Measurements from ENCODE around the gene NME3.

DNA sequence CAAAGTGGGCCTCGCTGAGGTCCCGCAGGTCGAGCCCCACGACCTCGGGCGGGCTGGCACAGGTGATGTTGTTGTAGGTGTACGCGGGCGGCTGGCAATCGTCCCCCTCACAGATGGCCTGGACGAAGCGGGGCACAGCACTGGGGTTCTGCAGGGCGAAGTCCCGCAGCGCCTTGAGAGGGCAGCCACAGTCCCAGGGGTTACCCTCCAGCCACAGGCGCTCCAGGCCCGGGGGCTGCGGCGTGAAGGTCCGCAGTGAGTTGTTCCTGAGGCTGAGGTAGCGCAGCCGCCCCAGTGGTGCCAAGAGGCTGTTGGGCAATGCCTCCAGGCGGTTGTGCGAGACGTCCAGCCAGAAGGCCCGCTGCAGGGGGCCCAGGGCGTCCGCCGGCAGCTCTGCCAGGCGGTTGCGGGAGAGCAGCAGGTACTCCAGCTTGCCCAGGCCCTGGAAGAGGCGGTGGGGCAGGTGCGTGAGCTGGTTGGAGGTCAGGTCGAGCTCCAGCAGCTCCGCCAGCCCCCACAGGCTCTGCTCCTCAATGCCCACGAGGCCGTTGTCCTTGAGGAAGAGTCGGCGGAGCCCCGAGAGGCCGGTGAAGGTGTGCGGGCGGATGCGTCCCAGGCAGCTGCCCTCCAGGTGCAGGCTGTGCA lies 19.4 kb upstream of the NME3 start:
- TF ChIP-seq CBFB (IDR thresholded peaks at IDR 0.05; ENCODE audit: low read depth) (no peak), TBL1XR1 (IDR thresholded peaks at IDR 0.05; ENCODE audit: low read depth, low read length) (no peak), POLR2A (IDR thresholded peaks at IDR 0.05; ENCODE audit: low read depth, low read length) (no peak; the same call in 1 of the 2 replicates), STAT3 (IDR thresholded peaks at IDR 0.05; ENCODE audit: low read depth, low read length) (no peak), ASH2L (IDR thresholded peaks at IDR 0.05; ENCODE audit: borderline replicate concordance, low read depth) (no peak), NR2C1 (IDR thresholded peaks at IDR 0.05) (no peak), POLR2AphosphoS5 (IDR thresholded peaks at IDR 0.05; ENCODE audit: low read length) (no peak), YY1 (IDR thresholded peaks at IDR 0.05; ENCODE audit: low read depth, low read length) (no peak), RAD21 (IDR thresholded peaks at IDR 0.05; ENCODE audit: insufficient read depth, low read depth, low read length) (no peak)
- TF ChIP-seq, protein P1, sequence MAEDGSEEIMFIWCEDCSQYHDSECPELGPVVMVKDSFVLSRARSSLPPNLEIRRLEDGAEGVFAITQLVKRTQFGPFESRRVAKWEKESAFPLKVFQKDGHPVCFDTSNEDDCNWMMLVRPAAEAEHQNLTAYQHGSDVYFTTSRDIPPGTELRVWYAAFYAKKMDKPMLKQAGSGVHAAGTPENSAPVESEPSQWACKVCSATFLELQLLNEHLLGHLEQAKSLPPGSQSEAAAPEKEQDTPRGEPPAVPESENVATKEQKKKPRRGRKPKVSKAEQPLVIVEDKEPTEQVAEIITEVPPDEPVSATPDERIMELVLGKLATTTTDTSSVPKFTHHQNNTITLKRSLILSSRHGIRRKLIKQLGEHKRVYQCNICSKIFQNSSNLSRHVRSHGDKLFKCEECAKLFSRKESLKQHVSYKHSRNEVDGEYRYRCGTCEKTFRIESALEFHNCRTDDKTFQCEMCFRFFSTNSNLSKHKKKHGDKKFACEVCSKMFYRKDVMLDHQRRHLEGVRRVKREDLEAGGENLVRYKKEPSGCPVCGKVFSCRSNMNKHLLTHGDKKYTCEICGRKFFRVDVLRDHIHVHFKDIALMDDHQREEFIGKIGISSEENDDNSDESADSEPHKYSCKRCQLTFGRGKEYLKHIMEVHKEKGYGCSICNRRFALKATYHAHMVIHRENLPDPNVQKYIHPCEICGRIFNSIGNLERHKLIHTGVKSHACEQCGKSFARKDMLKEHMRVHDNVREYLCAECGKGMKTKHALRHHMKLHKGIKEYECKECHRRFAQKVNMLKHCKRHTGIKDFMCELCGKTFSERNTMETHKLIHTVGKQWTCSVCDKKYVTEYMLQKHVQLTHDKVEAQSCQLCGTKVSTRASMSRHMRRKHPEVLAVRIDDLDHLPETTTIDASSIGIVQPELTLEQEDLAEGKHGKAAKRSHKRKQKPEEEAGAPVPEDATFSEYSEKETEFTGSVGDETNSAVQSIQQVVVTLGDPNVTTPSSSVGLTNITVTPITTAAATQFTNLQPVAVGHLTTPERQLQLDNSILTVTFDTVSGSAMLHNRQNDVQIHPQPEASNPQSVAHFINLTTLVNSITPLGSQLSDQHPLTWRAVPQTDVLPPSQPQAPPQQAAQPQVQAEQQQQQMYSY (CRISPR knock-in tag; IDR thresholded peaks at IDR 0.05): no peak
- TF ChIP-seq, protein P2, sequence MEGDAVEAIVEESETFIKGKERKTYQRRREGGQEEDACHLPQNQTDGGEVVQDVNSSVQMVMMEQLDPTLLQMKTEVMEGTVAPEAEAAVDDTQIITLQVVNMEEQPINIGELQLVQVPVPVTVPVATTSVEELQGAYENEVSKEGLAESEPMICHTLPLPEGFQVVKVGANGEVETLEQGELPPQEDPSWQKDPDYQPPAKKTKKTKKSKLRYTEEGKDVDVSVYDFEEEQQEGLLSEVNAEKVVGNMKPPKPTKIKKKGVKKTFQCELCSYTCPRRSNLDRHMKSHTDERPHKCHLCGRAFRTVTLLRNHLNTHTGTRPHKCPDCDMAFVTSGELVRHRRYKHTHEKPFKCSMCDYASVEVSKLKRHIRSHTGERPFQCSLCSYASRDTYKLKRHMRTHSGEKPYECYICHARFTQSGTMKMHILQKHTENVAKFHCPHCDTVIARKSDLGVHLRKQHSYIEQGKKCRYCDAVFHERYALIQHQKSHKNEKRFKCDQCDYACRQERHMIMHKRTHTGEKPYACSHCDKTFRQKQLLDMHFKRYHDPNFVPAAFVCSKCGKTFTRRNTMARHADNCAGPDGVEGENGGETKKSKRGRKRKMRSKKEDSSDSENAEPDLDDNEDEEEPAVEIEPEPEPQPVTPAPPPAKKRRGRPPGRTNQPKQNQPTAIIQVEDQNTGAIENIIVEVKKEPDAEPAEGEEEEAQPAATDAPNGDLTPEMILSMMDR (IDR thresholded peaks at IDR 0.05 in 2 of 3, conservative IDR thresholded peaks at IDR 0.05 in 1 of 3; ENCODE audit: control insufficient read depth in 2 of 3, extremely low read depth in 1 of 3, insufficient read depth in 1 of 3, low read depth in 3 of 3, low read length in 3 of 3): no peak

Data from GM12878 (cell line).